AG09309 (cell line): ENCODE measurements around the gene COA8.

ENCODE experiments used
- DNase-seq: peaks from one replicate; pipeline ENCODE4 v3.0.0-alpha.2; 2010; ENCODE audit warnings: low read depth
- H3K4me3 ChIP-seq: 2 replicates; pipeline ENCODE4 v1.5.1; 2011; ENCODE audit warnings: mild to moderate bottlenecking, low read depth, low read length, moderate library complexity; ENCODE audit not compliant: control insufficient read depth
- TF ChIP-seq, protein P1 (sequence below): IDR thresholded peaks from 2 replicates; pipeline ENCODE4 v1.5.1; 2011; ENCODE audit warnings: mild to moderate bottlenecking, low read depth, low read length, inconsistent platforms; ENCODE audit not compliant: insufficient read depth, control insufficient read depth; ENCODE audit errors: missing control alignments

COA8 gene

DNA sequence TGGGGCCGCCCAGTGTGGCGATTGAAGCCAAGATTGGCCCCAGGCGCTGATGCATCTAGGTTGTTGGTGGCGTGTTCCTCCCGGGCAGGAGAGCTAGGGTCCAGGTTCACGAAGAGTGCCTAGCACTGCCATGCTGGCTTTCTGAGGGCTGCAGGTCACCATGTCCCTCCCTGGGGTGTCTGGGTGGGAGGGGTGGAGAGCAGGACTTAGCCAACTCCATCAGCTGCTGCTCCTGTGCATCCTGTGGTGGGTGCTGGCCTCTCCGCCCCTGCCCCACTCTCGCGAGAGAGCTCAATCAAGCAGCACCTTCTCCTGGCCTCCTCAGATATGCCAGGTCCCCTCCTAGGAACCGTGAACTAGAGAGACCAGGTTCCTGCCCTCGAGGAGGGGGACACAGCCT is 31.9 kb upstream of the COA8 start:
- no peak for DNase-seq
- TF ChIP-seq, protein P1, sequence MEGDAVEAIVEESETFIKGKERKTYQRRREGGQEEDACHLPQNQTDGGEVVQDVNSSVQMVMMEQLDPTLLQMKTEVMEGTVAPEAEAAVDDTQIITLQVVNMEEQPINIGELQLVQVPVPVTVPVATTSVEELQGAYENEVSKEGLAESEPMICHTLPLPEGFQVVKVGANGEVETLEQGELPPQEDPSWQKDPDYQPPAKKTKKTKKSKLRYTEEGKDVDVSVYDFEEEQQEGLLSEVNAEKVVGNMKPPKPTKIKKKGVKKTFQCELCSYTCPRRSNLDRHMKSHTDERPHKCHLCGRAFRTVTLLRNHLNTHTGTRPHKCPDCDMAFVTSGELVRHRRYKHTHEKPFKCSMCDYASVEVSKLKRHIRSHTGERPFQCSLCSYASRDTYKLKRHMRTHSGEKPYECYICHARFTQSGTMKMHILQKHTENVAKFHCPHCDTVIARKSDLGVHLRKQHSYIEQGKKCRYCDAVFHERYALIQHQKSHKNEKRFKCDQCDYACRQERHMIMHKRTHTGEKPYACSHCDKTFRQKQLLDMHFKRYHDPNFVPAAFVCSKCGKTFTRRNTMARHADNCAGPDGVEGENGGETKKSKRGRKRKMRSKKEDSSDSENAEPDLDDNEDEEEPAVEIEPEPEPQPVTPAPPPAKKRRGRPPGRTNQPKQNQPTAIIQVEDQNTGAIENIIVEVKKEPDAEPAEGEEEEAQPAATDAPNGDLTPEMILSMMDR: no peak
- H3K4me3 ChIP-seq: no peak overlapping the region

DNA sequence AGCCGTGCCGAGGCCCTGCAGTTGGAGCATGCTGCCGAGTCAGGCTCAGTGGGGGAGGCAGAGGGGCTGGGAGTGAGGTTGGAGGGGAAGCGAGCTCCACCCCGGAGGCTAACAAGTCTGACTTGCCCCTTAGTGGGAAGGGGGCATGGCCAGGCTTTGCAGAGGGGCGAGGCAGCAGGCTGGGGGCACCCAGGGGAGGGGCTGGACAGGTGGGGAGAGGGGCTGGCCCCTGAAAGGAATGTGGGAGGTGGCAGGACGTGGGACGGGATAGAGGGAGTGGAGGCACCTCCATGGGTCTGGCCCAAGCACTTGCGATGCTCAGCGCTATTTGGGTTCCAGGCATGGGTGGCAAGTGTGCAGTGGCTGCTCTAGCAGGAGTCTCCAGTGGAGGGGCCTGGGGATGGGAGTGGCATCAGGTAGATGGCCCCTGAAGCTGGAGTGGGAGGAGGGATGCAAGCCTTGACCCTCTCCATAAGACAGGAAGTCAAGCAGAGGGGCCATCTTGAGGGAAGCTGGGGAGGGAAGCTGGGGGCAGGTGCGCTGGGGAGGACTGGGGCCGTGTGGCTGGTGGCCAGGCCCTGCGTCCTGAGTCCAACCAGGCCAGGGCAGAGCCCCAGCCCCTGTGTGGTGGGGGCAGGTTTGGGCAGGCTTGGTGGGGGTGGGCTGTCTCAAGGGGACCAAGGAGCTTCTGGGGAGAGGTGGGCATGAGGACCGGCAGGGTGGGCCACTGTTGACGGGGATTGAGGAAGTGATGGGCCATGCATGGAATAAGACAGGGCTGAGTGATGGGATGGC is 31.1 kb upstream of the COA8 start:
- TF ChIP-seq, protein P1: no peak
- H3K4me3 ChIP-seq: no peak overlapping the region
- no peak for DNase-seq

DNA sequence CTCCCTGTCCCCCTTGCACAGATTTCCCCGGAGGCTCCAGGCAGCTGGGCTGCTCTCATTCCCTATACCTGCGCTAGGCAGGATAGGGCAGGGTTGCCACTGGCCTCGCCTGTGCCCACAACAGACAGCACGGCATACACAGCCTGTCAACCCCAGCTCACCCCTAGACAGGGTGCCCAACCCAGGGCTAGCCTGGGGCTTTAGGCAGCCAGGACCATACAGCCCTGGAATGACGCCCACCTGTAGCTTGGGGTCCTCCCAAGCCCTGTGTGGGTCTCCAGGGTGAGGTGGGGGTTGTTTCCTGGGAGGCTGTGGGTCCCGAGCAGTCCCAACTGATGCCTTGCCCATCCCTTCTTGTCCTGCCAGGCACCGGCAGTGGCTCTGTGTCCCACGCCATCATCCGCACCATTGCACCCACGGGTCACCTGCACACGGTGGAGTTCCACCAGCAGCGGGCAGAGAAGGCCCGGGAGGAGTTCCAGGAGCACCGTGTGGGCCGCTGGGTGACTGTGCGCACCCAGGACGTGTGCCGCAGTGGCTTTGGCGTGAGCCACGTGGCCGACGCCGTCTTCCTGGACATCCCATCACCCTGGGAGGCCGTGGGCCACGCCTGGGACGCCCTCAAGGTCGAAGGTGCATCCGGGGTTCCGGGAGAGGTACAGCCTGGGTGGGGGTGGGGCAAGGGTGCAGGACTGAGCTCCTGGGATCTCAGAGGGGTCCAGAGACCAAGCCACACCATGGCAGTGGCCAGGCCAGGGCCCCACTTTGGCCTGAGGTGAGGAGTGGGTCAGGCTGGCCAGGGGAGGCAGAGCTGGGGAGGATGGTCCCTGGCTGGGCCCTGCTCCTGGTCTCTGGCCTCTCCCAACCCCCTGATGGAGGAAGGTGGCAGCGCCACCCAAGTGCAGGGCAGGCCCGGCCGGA is 30.3 kb upstream of the COA8 start:
- DNase-seq: no peak
- TF ChIP-seq, protein P1: no peak
- no peak overlapping the region for H3K4me3 ChIP-seq

DNA sequence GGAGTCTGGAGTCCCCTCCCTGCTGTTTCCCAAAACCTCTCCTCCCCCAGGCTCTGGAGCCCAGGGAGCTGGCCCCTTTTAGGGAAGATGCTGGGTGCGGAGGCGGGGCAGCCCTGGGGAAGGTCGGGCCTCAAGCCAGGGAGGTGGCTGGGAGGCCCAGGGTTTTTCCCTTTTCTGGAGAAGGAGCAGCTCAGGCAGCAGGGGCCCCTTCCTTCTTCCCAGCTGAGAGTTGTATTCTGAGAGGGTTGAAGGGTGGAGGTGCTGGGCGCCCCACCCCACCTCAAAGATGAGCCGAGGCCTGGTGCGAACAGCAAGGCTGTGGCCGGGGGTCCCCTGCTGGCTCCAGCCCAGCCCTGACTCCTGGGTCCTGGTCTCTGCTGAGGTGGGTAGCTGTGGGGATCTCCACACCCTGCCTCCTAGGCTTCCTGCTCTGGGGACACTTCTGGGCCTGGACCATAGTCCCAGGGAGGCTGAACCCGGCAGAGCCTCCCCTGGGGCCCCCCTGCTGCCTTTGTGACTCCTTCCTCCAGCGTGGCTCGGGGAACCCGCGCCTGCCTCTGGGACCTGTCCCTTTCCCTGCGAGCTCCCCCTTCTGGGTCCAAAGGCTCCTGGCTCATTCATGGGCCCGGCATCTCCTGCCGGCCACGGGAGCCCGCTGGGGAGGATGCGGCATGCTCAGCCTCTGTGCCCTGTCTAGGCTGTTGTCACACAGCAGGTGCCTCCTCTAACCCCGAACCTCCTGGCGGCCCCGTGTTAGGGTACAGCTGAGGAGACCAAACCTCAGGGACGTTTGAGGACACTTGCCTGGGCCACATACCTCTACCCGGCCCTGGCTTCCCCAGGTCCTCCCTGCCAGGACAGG is 29.4 kb upstream of the COA8 start:
- no peak for DNase-seq
- H3K4me3 ChIP-seq: no peak overlapping the region
- TF ChIP-seq, protein P1: no peak

DNA sequence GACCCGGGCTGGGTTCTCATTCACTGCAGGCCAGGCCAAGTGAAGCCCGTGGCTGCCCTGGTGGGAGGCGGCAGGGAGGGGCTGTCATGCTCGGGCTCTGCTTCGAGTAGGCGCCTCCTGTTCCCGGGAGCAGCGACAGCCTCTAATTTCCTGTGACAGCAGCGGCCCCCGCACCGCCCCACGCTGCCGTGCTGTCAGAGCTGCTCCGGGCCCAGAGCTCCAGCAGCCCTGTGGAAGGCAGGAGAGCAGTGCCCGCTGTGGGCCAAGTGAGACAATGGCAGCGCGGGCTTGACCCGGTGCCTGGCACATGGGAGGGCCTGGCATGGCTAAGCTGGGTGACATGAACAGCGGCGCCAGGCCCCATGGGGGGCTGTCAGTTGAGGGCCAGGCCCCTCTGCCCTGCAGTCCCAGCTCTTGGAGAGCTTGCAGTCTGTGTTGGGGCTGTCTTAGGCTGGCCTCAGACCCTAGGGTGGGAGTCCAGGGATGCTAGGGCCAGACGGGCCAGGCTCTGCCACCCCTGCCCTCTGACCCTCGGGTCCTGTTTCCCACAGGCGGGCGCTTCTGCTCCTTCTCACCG is 28.7 kb upstream of the COA8 start:
- no peak for DNase-seq
- H3K4me3 ChIP-seq: no peak overlapping the region
- TF ChIP-seq, protein P1: no peak
